NCI-H526 treated with DMSO at 0.1 percent for 48 hours (cell line): Measurements from ENCODE around the gene FCN2.
"Not testable (repeated sequence)": the region's sequence is repeated elsewhere in the genome, so short reads cannot be mapped to it uniquely, and the experiment has no call there.

Experiments used
- DNase-seq: peaks from one replicate; lab custom pipeline; 2025; lab: John Stamatoyannopoulos, UW

The FCN2 gene

DNA sequence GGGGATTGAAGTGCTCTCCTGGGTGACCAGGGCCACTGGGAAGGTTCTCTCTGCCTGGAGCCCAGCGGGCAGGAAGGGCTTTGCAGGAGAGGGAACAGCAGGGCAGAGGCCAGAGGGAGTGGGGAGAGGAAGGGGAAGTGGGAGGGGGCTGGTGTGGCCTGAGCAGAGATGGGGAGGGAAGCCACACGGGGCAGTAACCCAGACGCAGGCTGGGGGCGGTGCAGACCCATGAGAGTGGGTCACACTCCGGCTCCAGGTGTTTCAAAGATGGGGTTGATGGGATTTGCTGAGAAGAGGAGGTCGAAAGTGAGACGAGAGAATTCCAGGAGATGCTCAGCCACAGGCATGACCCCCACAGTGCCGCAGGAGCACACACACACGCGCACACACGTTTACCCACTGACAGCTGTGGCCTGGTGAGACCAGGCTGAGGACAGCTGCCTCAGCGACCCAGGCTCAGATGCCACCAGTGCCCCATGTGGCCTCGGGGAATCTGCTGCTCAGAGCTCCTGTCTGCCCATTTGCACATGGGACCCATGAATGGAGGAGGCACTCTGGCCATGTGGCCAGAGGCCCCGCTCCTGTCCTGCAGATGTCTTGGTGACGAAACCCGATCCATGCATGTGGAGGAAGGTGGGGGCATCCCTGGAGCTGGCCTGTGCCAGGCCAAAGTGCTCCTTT is 32.7 kb upstream of the FCN2 start:
- no peak for DNase-seq

DNA sequence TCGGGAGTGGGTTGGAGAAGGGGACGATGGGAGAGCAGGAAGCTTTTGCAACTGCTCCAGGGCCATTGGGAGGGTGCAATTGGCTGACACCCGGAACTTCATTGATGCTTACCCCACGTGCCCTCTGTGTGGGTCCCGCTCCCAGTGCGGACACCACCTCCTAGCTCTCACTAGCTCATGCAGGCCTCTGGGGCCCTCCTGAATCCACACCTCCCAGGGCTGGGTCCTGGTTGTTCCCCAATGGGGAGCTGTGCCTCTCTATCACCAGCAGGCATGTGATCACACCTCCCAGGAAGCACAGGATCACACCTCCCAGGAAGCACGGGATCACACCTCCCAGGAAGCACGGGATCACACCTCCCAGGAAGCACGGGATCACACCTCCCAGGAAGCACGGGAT is 32.1 kb upstream of the FCN2 start:
- no peak for DNase-seq

DNA sequence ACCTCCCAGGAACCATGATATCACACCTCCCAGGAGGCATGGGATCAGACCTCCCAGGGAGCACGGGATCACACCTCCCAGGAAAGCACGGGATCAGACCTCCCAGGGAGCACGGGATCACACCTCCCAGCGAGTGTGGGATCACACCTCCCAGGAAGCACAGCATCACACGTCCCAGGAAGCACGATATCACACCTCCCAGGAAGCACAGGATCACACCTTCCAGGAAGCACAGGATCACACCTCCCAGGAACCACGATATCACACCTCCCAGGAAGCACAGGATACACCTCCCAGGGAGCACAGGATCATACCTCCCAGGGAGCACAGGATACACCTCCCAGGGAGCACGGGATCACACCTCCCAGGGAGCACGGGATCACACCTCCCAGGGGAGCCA is 30.0 kb upstream of the FCN2 start:
- DNase-seq, result no peak

DNA sequence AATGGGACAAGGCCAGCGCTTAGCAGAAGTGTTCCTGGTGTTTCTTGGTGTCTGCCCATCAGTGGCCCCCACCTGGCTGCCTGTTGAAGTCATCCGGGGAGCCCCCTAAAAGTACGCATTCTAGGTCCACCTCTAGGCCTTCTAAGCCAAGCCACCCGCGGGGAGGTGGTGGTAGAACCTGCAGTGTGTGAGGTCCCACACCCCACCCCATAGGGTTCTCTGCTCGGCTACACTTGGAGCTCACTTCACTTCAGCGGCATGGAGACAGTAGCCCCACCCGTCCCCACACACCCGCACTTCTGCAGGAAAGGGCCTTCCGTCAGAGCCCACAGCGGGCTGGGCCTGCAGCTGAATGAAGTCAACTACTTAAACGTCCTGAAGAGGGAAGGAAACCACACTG is 29.6 kb upstream of the FCN2 start:
- no peak for DNase-seq

DNA sequence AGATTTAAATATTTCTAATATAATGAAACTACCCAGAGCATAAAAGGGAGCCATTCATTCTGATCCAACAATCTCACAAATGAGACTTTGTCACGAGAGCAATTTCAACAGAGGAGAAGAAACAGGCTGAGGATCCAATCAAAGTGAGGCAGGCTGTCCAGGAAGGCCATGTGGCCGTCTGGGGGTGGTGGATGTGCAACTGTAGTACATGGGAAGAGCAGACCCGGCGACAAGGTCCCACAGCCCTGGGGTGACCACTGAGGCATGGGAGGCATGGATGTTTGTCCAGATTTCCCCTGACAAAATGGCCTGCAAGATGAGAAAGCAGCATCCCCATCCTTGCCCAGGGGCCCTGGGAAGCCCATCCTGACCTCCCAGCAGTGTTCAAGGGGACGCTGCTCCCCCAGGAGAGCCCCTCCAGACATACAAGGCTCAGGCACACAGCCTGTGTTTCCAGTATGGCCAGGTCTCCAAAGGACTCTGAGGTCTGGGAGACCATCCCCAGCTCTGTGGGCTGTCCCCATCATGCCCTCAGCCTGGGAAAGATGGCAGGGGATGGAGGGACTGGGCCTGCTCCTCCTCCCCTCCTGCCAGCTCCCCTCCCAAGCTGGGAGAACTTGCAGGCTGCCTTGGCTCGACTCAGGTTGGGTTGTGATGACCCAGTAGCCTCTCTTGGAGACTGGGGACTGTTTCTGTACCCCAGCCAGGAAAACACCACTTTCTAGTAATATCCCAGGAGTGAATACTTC is 27.5 kb upstream of the FCN2 start:
- DNase-seq, result no peak

DNA sequence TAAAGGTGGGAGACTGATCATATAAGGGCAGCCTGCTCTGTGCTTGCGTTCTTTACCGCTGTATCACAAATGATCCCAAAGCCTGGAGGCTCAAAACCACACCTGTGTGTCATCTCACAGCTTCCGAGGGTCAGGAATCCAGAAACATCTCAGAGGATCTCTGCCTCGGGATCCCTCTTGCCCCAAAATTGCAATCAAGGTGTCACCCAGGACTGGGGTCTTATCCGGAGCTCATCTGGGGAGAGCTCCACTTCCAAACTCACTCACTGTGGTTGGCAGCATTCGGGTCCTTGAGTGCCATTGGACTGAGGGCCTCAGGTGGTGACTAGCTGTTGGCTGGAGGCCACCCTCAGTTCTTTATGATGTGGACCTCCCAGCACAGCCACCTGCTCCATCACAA is 26.7 kb upstream of the FCN2 start:
- DNase-seq, result no peak

DNA sequence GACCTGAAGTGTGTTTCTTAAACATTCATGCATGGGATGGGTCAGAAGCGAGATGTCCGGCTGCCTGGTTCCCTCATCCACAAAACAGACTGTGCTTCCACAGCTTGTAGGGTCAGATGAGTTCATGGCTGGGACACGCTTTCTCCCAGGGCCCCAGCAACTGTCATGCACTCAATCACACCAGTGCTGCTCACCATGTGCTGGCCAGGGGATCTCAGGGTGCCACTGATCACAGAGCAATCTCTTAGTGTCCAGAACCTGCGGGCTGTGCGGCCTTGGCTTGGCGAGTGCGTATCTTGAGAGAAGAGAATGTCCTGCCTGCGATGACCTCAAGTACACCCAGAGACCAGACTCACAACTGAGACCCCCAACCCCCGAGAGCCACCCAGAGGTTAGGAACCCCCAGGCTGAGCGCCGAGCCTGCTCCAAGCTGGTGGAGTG is 26.0 kb upstream of the FCN2 start:
- no peak for DNase-seq

DNA sequence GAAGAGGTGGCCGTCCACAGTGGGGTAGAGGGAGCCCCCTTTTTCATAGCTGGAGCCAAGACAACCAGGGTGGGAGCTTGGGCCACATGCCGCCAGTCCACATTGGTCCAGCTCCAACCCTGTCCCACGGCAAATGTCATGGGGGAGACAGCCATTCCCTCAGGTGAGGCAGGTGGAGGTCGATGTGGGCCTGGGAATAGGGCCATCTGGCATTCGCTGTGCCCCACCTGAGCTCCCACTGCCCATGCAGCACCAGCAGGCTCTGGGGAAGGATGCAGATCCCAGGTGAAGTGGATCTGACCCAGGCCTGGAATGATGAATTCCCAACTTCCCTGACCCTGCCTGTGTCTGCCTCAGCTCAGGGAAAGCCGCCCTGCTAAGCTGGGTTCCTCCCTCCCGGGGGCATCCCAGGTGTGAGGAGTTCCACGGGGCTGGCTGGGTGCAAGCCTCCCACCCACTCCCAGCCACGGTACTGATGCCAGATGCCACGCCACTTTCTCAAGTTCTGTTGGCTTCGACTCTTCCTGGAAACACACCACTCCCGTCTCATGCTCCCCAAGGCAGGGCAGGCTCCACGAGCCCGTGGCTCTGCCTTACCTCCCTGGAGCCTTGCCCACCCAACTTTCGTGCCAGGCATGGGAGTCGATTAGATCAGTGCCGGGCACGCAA is 25.2 kb upstream of the FCN2 start:
- no peak for DNase-seq

DNA sequence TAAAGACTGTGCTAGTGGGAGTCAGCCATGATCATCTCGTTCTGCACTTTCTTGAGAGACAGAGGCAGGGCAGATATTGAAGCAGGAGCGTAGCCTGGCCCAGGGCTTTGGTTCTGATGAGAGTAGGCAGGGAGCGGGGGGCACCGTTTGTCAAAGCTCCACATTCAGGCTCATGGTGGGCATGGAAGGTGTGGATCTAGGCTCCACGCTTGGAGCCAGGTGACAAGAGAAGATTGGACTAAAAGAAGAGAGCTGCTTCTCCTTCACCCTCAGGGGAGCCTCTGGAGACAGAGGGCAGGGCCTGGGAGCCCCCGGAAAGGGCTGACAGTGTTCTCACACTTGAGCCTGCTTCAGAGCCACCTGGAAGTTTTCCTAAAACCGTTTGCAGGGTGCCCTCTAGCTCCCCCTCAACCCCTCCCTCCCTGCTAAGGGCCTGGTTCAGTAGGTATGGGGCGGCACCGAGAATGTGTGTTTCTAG is 24.7 kb upstream of the FCN2 start:
- DNase-seq, result no peak

DNA sequence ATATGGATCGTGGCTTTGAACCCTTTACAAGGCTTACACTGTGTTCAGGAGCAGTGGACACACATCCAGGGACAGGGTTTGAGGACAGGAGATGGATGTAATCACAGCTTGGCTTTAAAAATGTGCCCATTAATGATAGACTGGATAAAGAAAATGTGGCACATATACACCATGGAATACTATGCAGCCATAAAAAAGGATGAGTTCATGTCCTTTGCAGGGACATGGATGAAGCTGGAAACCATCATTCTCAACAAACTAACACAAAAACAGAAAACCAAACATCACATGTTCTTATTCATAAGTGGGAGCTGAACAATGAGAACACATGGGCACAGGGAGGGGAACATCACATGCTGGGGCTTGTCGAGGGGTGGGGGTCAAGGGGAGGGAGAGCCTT is 23.2 kb upstream of the FCN2 start:
- DNase-seq, result not testable (repeated sequence)

DNA sequence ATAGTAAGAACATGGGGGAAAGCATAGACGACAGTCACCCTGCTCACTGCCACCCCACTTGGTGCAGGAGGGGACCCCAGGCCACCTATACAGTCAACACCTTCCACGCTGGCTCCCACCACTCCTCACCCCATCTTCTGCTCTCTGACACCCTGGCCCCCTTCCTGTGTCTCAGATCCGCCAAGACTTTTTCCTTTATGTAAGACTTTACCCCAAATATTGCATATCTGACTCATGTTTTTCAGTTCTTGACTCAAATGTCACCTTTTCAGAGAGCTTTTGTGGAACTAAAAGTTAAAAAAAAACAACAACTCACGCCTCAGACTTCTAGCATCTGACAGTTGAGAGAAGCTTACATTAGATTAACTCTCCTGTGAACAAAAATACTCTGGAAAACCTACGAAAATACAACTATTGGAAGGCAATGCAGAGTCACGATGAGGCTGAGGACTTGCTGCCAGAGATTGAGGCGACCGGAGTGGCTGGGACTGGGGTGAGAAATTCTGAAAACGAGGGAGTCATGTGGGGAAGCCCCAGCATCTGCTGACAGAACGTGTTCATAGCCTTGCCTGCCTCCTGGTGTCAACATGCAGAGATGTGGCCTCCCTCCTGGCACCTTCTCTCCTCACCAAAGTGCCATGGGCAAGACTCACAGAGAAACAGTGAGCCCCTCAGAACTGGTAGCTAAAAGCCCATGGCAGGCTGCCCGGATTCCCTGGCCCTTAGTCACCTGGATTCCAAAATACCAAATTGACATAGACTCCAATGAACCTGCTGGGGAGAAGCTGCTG is 22.4 kb upstream of the FCN2 start:
- DNase-seq, result no peak

DNA sequence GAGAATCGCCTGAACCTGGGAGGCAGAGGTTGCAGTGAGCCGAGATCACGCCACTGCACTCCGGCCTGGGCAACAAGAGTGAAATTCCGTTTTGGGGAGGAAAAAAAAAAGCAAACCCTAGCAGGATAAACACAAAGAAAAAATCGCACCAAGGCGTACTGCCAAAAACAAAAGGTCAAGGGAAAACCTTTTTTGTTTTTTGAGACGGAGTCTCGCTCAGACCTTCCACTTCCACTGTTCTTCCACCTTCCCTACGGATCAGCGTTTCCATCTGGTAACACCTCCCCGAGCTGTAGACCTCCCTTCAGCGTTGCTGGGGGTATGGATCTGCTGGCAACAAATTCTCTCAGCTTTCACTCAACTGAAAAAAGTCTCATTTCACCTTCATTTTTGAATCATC is 20.1 kb upstream of the FCN2 start:
- no peak for DNase-seq

DNA sequence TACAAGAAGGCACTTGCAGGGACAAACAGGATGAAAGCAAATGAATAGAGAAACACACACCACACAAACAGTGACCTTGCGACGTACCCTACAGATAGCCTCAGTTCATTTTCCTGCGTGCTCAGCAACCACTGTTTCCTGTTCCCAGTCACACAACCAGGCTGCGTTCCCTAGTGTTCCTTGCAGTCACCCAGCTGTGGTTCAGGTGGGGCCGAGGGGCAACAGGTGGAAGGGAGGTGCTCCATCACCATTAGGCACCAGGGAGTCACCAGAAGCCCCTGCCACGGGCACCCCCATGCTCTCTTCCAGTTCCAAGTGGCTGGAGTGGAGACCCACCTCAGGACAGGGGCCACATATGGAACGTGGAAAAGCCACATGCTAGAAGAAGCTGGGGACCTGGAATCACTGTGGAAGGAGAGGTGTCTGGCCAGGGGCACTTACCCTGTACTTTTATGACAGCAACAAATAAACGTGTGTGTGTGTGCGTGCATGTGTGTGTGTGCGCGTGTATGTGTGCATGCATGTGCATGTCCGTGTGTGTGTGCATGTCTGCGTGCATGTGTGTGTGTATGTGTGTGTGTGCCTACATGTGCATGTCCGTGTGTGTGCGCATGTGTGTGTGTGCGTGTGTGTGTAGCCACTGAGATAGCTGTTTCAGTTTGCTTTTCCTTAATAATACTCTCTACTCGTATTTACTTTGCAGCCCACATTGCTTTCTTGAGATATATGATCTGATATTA is 18.8 kb upstream of the FCN2 start:
- no peak for DNase-seq

DNA sequence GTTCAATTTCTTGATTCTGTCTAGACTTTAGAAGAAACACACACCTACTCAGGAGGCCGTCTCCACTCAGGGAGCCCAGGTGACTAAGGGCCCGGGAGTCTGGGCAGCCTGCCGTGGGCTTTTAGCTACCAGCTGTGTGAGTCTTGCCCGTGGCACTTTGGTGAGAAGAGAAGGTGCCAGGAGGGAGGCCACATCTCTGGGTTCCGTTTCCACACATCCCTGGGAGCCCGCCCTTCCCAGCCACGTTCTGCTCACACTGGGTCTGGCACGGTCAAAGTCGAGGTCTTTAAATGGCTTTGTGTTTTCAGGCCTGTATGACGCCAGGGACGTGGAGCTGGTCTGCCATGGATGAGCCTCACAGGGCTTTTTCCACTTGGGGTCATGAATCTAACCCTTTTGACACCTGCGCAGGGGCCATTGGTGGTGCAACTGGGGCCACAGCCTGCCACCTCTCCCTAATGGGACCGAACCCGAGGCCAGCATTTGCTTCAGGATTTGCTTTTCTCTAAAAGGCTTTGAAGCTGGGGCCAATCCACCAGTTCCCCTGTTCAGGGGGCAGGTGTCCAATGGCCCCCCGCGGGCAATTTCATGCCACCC is 17.2 kb upstream of the FCN2 start:
- no peak for DNase-seq

DNA sequence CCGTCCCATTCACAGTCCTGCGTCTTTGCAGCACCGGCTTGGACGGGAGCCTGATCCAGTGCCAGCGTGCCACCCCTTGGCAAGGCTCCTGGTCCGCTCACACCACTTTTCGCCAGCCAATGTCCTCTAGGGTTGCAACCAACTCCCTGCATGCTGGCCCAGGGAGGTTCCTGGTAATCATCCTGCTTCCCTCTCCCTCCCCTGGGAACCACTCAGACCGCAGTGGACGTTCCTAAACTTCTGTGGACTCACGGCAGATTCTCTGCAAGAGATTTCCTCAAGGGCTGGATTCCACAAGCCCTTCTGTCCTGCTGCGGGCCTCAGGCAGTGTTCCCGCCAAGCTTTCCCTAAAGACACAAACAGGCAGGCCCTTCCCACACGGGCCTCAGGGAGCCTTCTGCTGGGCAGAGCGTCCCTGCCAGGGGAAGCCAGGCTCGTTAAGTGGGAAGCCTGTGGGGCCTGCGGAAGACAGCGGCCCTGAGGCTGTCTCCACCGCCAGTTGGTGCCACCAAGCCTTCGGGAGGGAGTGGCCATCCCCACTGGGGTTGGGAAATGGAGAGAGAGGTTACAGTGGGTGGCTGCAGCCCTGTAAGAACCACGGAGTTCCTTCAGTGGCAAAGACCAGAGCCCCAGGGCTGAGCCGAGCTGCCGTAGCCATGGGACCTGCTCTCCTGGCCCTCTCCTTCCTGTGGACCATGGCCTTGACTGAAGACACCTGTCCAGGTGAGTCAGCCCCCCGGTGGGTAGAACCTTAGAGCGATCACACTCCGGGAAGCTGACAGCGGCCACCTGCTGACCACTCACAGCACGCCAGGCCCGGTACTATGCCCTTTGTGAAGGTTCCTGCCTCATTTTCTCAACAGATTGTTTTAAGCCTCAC is 16.4 kb upstream of the FCN2 start:
- no peak for DNase-seq

DNA sequence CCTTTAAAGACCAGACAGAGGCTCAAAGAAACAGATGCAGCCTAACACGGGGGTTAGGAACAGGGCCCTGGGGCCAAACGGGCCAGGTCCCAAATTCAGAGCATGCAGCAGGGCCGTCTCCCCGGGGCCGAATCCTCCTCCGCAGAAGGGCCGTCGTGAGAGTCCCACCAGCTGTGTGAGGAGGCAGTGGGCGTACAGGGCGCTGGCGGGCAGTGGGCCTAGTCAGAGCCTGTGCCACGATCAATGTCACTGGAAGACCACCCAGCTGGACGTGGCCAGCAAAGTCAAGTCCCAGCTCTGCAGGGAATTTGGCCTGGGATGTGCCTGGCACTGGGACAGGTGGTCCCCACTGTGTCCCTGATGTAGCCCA is 15.8 kb upstream of the FCN2 start:
- DNase-seq, result no peak

DNA sequence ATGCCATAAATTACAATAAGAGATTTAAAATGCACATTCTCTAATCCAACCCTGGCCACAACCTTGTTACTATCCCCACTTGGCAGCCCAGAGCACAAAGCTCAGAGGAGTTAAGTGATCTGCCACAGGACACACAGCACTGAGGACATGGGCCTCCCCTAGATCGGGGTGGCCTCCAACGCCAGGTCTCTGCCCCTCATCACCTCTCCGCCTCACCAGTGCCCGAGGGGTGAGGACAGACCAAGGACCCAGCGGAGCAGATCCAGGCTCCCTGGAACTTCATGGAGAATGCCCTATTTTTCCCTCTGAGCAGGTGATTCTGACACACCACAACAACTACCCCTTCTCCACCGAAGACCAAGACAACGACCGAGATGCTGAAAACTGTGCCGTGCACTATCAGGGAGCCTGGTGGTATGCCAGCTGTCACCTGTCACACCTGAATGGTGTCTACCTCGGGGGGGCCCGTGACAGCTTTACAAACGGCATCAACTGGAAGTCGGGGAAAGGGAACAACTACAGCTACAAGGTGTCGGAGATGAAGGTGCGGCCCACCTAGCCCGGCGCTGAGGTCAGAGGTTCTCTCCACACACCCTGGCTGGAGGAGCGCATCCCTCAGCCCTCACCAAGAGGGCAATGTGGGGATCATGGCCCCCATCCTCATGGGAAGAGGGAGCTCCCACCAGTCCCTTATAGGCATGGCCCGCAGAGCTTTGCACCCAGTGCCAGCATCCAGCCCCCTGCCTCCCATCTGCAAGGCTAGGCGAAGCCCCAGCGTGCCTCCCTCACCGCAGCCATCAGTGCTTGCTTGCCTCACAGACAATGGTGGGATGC is 12.5 kb upstream of the FCN2 start:
- DNase-seq, result no peak

DNA sequence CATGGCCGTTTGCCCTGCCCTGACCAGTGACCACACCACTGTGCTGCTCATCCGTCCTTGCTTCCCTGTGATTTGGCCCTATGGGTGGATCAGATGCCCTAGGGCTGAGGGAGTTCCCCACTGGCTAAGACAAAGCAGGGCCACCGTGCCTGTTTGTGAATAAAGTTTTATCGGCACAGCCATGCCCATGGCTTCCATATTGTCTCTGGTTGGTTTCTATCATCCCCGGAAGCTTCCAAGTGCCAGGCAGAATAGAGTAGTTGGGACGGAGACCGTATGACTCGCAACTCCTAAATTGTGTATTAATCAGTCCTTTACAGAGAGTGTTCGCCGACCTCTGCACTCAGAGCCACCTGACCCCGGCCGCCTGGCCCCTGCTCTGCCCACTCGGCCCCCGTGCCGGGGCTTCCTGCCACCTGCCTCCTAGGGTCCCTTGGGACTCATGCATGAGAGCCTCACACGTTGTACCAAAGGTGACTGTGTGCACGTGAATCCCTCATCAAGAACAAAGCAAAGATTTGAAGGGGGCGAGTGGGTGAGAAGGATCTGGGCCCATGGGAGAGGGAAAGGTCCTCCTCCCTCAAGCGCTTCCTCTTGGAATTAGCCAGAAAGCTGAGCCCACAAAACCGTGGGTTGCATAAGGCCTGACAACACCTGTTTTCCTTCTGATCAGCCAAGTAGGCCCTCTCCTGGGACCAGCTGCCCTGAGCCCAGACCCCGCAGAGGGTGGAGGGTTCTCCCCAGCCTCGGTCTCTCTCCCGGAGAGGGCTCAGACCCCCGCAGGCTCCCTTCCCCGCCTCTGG is 11.7 kb upstream of the FCN2 start:
- DNase-seq, result no peak
